Choroid plexus epithelial cell (primary cell): ENCODE results near the gene NAGS.
"Not testable (repeated sequence)": the region's sequence is repeated elsewhere in the genome, so short reads cannot be mapped to it uniquely, and the experiment has no call there.

Experiments used
- DNase-seq: peaks from one replicate; pipeline ENCODE4 v3.0.0-alpha.2; 2010; ENCODE audit warnings: low read depth
- H3K4me3 ChIP-seq: 2 replicates; pipeline ENCODE4 v1.5.1; 2011; ENCODE audit warnings: low read depth, mild to moderate bottlenecking, control low read depth, low read length, moderate library complexity
- CTCF ChIP-seq: conservative IDR thresholded peaks from 2 replicates; pipeline ENCODE4 v1.5.1; 2011; ENCODE audit warnings: low read depth, mild to moderate bottlenecking, control low read depth, inconsistent platforms, low read length, moderate library complexity

The NAGS gene

DNA sequence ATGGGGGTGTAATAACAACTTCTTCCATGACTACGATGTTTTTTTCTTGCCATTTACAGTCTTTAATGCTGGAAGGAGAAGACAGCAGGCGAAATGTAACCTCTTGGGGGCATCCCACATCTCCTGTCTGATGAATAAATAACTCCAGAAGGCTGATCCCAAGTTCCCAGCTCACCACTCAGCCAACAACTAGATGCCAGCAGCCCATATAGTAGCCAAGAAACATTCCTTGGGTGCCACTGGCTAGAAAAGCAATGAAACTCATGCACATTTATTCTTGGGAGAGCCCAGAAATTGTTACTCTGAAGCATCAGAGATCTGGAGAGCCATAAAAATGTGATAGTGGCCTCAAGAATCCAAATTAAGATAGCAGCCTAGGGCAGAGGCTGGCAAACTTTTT, 33.0 kb downstream of the NAGS start:
- no peak overlapping the region for H3K4me3 ChIP-seq
- no peak for DNase-seq
- TF ChIP-seq CTCF: no peak

DNA sequence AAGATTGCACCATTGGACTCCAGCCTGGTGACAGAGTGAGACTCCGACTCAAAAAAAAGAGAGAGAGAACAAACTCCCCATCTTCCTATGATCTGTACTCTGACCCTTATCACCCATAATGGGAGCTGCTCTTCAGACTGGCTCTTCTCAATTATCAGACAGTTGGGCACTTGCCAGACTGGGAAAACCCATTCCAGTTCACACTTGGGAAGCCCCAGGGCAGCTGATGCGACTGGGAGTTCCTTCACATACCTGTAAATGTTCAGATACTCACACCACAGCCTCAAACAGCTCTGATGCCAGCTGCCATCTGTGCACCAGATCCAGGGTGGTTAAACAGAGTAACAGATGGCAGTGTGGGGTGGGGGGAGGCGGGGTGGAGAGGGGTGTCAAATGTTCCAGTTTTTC, 34.2 kb downstream of the NAGS start:
- H3K4me3 ChIP-seq: no peak overlapping the region
- TF ChIP-seq CTCF: no peak
- DNase-seq: no peak

- H3K4me3 ChIP-seq: no peak overlapping the region
- peak; percentile 37 for DNase-seq
- TF ChIP-seq CTCF: no peak
Measured at GRCh38 chr17:44039829-44040635, 35.6 kb downstream of the NAGS start.

GRCh38 chr17:44043272-44043696, 38.9 kb downstream of the NAGS start:
- peak; percentile 57 for DNase-seq
- TF ChIP-seq CTCF: no peak
- no peak overlapping the region for H3K4me3 ChIP-seq

DNA sequence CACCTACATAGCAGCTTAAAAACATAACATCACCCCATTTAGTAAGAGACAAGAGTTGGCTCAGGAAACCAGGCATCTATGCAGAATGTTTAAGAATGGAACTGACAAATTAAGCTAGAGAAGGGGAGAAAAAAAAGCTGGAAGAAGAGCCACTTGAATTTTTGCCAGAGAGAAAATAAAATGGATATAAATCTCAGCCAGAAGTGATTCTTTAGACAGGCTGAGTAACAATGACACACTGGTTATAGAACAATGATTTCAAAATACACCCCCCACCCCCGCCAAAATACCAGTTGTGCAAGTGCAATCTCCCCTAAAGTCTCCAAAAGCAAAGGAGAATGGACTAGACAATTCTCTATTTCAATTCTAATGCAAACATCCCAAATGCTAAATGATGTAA, 39.6 kb downstream of the NAGS start:
- no peak overlapping the region for H3K4me3 ChIP-seq
- DNase-seq: no peak
- no peak for TF ChIP-seq CTCF

DNA sequence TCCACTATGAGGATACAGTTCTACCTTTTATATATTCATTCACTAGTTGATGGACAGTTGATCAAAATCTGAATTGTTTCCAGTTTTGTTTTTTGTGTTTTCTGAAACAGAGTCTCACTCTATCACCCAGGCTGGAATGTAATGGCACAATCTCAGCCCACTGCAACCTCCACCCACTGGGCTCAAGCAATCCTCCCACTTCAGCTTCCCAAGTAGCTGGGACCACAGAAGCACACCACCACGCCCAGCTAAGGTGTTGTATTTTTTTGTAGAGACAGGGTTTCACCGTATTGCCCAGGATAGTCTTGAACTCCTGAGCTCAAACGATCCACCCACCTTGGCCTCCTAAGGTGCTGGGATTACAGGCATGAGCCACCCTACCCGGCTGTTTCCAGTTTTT, 41.1 kb downstream of the NAGS start:
- no peak overlapping the region for H3K4me3 ChIP-seq
- DNase-seq: no peak
- no peak for TF ChIP-seq CTCF

GRCh38 chr17:44046893-44047292, 42.5 kb downstream of the NAGS start:
- H3K4me3 ChIP-seq, DNase-seq: not testable (repeated sequence)
